KBM-7 (cell line): ENCODE data around the gene GUCY2D.

ENCODE experiments used
- DNase-seq: peaks from one replicate; pipeline ENCODE4 v3.0.0-alpha.2; 2015
- in situ Hi-C: fragments of 300-500 bp; cut with MboI; formaldehyde crosslinking; loops from 2 replicates; pipeline ENCODE4 v1.14.3; 2020; ENCODE audit warnings: low sequenced_read_pairs, low pct_unique_long_range_greater_than_20kb, mixed read lengths

The GUCY2D gene

GRCh38 chr17:7989781-7990655 lies 12.4 kb upstream of the GUCY2D start:
- in situ Hi-C loops, result no loop called here
- peak; percentile 96 for DNase-seq

- DNase-seq, result no peak
- in situ Hi-C loops, result no loop called here
Measured at GRCh38 chr17:7992516-7992915, 9.9 kb upstream of the GUCY2D start.

GRCh38 chr17:7992924-7993323 lies 9.5 kb upstream of the GUCY2D start:
- in situ Hi-C loops, result no loop called here
- peak; percentile 56 for DNase-seq

GRCh38 chr17:7993972-7994589 lies 8.3 kb upstream of the GUCY2D start:
- in situ Hi-C loops, result no loop called here
- no peak for DNase-seq

- DNase-seq, result no peak
- in situ Hi-C loops, result no loop called here
Measured at GRCh38 chr17:7995724-7996123, 6.7 kb upstream of the GUCY2D start.

GRCh38 chr17:7997186-7997585 lies 5.2 kb upstream of the GUCY2D start:
- in situ Hi-C loops, result no loop called here
- peak; percentile 66 for DNase-seq

- in situ Hi-C loops, result no loop called here
- no peak for DNase-seq
Measured at GRCh38 chr17:8002721-8003593, 542 bp downstream of the GUCY2D start.

- in situ Hi-C loops, result no loop called here
- no peak for DNase-seq
Measured at GRCh38 chr17:8003594-8004181, 1.3 kb downstream of the GUCY2D start.

- in situ Hi-C loops, result no loop called here
- no peak for DNase-seq
Measured at GRCh38 chr17:8004899-8005298, 2.5 kb downstream of the GUCY2D start.

GRCh38 chr17:8005357-8005756 lies 2.9 kb downstream of the GUCY2D start:
- DNase-seq, result no peak
- in situ Hi-C loops, result no loop called here

GRCh38 chr17:8005967-8006730 lies 3.7 kb downstream of the GUCY2D start:
- no peak for DNase-seq
- in situ Hi-C loops, result no loop called here

- in situ Hi-C loops, result no loop called here
- DNase-seq, result no peak
Measured at GRCh38 chr17:8006836-8007680, 4.6 kb downstream of the GUCY2D start.

GRCh38 chr17:8007836-8008235 lies 5.4 kb downstream of the GUCY2D start:
- in situ Hi-C loops, result no loop called here

GRCh38 chr17:8012045-8012580 lies 9.7 kb downstream of the GUCY2D start:
- in situ Hi-C loops, result no loop called here
- DNase-seq, result no peak

More at GRCh38 chr17:8007836-8008235, 5.4 kb downstream of the GUCY2D start:
- DNase-seq, result no peak

- peak; percentile 60 for DNase-seq
- in situ Hi-C loops, result no loop called here
Measured at GRCh38 chr17:8012996-8013640, 10.7 kb downstream of the GUCY2D start.

GRCh38 chr17:8013731-8014557 lies 11.5 kb downstream of the GUCY2D start:
- in situ Hi-C loops, result no loop called here
- no peak for DNase-seq

- DNase-seq, result no peak
- in situ Hi-C loops, result no loop called here
Measured at GRCh38 chr17:8014558-8014850, 12.1 kb downstream of the GUCY2D start.
